IMR-90 (cell line): ENCODE results near the gene EPHB1.
"Not testable (repeated sequence)": the region's sequence is repeated elsewhere in the genome, so short reads cannot be mapped to it uniquely, and the experiment has no call there.

ENCODE experiments used
- CEBPB ChIP-seq: IDR thresholded peaks from 2 replicates; pipeline ENCODE4 v1.6.1; 2012; ENCODE audit warnings: low read depth, low read length, improper control_type of control experiment
- FOS ChIP-seq: fragments of 150-350 bp; IDR thresholded peaks from 2 replicates; pipeline ENCODE4 v1.6.1; 2016; ENCODE audit warnings: low read depth, low read length
- MAFK ChIP-seq: IDR thresholded peaks from 2 replicates; pipeline ENCODE4 v1.6.1; 2012; ENCODE audit warnings: low read depth, low read length, improper control_type of control experiment
- MAZ ChIP-seq: IDR thresholded peaks from 2 replicates; pipeline ENCODE4 v1.6.1; 2012; ENCODE audit warnings: low read depth, mild to moderate bottlenecking, low read length, improper control_type of control experiment, moderate library complexity, borderline replicate concordance
- MXI1 ChIP-seq: IDR thresholded peaks from 2 replicates; pipeline ENCODE4 v1.6.1; 2012; ENCODE audit warnings: low read depth, mild to moderate bottlenecking, low read length, moderate library complexity, borderline replicate concordance
- NFE2L2 ChIP-seq: fragments of 150-350 bp; IDR thresholded peaks from 2 replicates; pipeline ENCODE4 v1.6.1; 2016; ENCODE audit warnings: low read depth, mild to moderate bottlenecking, low read length
- POLR2A ChIP-seq: IDR thresholded peaks from 2 replicates; pipeline ENCODE4 v1.6.1; 2012; ENCODE audit warnings: mild to moderate bottlenecking, low read depth, low read length
- RAD21 ChIP-seq: IDR thresholded peaks from 2 replicates; pipeline ENCODE4 v1.6.1; 2012; ENCODE audit warnings: low read length, improper control_type of control experiment
- RCOR1 ChIP-seq: IDR thresholded peaks from 2 replicates; pipeline ENCODE4 v1.6.1; 2012; ENCODE audit warnings: mild to moderate bottlenecking, low read length, improper control_type of control experiment; ENCODE audit not compliant: insufficient replicate concordance
- RFX5 ChIP-seq: IDR thresholded peaks from 2 replicates; pipeline ENCODE4 v1.8.0; 2012; ENCODE audit warnings: low read depth, mild to moderate bottlenecking, low read length, moderate library complexity
- SMC3 ChIP-seq: fragments of 150-350 bp; IDR thresholded peaks from 2 replicates; pipeline ENCODE4 v1.6.1; 2016; ENCODE audit warnings: low read depth, mild to moderate bottlenecking, antibody characterized with exemption, low read length, moderate library complexity
- TF ChIP-seq, protein P1 (sequence below): conservative IDR thresholded peaks from 2 replicates; pipeline ENCODE4 v1.5.1; 2012; ENCODE audit warnings: mild to moderate bottlenecking, low read depth, low read length, improper control_type of control experiment
- TF ChIP-seq, protein P2 (sequence below): fragments of 150-350 bp; IDR thresholded peaks from 2 replicates; pipeline ENCODE4 v1.6.1; 2017; ENCODE audit warnings: mild to moderate bottlenecking, antibody characterized with exemption, low read length, low read depth

DNA sequence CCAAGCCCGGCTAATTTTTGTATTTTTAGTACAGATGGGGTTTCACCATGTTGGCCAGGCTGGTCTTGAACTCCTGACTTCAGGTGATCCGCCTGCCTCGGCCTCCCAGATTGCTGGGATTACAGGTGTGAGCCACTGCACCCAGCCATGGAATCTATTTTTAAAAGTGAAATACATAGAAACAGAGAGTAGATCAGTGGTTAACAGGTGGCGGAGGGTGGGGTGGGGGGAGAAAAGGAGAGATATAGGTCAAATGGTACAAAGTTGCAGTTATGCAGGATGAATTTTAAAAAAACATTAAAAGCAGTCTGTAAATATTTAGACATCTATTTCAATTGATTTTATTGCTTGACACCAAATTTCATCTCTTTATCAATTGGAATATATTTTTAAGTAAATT is 6.8 kb upstream of the EPHB1 start:
- TF ChIP-seq, protein P1, sequence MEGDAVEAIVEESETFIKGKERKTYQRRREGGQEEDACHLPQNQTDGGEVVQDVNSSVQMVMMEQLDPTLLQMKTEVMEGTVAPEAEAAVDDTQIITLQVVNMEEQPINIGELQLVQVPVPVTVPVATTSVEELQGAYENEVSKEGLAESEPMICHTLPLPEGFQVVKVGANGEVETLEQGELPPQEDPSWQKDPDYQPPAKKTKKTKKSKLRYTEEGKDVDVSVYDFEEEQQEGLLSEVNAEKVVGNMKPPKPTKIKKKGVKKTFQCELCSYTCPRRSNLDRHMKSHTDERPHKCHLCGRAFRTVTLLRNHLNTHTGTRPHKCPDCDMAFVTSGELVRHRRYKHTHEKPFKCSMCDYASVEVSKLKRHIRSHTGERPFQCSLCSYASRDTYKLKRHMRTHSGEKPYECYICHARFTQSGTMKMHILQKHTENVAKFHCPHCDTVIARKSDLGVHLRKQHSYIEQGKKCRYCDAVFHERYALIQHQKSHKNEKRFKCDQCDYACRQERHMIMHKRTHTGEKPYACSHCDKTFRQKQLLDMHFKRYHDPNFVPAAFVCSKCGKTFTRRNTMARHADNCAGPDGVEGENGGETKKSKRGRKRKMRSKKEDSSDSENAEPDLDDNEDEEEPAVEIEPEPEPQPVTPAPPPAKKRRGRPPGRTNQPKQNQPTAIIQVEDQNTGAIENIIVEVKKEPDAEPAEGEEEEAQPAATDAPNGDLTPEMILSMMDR: not testable (repeated sequence)
- TF ChIP-seq SMC3, CEBPB, MXI1, POLR2A, MAFK, MAZ, RAD21, NFE2L2, FOS, RFX5, RCOR1: not testable (repeated sequence)
- TF ChIP-seq, protein P2, sequence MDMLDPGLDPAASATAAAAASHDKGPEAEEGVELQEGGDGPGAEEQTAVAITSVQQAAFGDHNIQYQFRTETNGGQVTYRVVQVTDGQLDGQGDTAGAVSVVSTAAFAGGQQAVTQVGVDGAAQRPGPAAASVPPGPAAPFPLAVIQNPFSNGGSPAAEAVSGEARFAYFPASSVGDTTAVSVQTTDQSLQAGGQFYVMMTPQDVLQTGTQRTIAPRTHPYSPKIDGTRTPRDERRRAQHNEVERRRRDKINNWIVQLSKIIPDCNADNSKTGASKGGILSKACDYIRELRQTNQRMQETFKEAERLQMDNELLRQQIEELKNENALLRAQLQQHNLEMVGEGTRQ: not testable (repeated sequence)
